Vagina (tissue), 2 donors: Measurements from ENCODE around the gene HES7.

Source experiments
- POLR2A ChIP-seq, 2 donors: fragments of 450-650 bp; IDR thresholded peaks; one replicate each; pipeline ENCODE4 v1.6.1; 2017; ENCODE audit warnings: antibody characterized with exemption in 2 of 2, mild to moderate bottlenecking in 2 of 2, moderate library complexity in 2 of 2
- POLR2AphosphoS5 ChIP-seq, 2 donors: sonication (generic); formaldehyde crosslinking; IDR thresholded peaks; one replicate each; pipeline ENCODE4 v1.9.0; 2017; ENCODE audit warnings: antibody characterized with exemption in 2 of 2, mild to moderate bottlenecking in 2 of 2, low read depth in 1 of 2; ENCODE audit not compliant: insufficient read depth in 1 of 2
- TF ChIP-seq, protein P1 (sequence below), 3 experiments: fragments of 450-650 bp in 2 of 3; fragments of 200-600 bp in 1 of 3; sonication (generic) in 1 of 3; IDR thresholded peaks; one replicate each; pipeline ENCODE4 v1.5.1; 2017 to 2019; ENCODE audit warnings: antibody characterized with exemption in 3 of 3, mild to moderate bottlenecking in 2 of 3, moderate library complexity in 2 of 3

DNA sequence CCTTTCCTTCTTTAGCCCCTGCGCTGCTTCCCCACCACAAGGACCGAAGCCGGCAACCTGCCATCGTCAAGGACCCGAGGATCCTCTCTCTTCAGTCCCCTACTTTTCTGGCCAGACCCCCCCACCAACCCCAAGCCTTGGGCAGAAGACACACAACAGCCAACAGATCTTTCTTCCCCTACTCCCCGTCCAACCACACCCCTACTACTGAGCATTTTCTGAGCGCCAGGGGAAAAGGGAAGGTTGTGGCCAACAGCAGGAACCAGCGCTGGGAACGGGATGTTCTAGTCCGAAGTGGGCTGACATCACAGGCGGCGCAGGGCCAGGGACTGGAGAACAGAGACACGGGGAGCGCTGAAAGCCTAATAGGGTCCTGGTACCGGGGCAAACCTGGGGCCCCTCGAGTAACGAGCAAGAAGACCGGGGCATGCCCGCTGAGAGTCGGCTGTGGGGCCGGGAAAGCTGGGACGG, 27.8 kb upstream of the HES7 start:
- peak in 1 of 2 donors; percentile 4 for TF ChIP-seq POLR2A (IDR thresholded peaks at IDR 0.05)
- TF ChIP-seq, protein P1, sequence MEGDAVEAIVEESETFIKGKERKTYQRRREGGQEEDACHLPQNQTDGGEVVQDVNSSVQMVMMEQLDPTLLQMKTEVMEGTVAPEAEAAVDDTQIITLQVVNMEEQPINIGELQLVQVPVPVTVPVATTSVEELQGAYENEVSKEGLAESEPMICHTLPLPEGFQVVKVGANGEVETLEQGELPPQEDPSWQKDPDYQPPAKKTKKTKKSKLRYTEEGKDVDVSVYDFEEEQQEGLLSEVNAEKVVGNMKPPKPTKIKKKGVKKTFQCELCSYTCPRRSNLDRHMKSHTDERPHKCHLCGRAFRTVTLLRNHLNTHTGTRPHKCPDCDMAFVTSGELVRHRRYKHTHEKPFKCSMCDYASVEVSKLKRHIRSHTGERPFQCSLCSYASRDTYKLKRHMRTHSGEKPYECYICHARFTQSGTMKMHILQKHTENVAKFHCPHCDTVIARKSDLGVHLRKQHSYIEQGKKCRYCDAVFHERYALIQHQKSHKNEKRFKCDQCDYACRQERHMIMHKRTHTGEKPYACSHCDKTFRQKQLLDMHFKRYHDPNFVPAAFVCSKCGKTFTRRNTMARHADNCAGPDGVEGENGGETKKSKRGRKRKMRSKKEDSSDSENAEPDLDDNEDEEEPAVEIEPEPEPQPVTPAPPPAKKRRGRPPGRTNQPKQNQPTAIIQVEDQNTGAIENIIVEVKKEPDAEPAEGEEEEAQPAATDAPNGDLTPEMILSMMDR (IDR thresholded peaks at IDR 0.05), result no peak
- no peak for TF ChIP-seq POLR2AphosphoS5 (IDR thresholded peaks at IDR 0.05; ENCODE audit: insufficient read depth in 1 of 2, low read depth in 1 of 2)
